Heart right ventricle (tissue), 16 donors: Measurements from ENCODE around the gene CYFIP1. TPM values are rescaled to one million over a fixed set of nuclear protein-coding genes. Genes with fewer than 3 reads are reported as not detected.

ENCODE experiments used
- ATAC-seq, 8 donors: fragments of 200-7000 bp; cut with Tn5 transposase; one replicate each; pipeline ENCODE4 v1.9.1; 2020; ENCODE audit warnings: mild to moderate bottlenecking in 8 of 8, moderate library complexity in 8 of 8, moderate number of reproducible peaks in 1 of 8
- DNase-seq, 2 donors: peaks; one replicate each; pipeline ENCODE4 v3.0.0-alpha.2; 2020
- H3K27ac ChIP-seq, 10 donors: fragments of 200-600 bp; sonication (generic) in 2 of 10; one replicate each; pipeline versions ENCODE4 v1.5.0 to v1.8.0; 2020 to 2022; ENCODE audit warnings: mild to moderate bottlenecking in 3 of 10
- H3K27me3 ChIP-seq, 7 donors: fragments of 200-600 bp; one replicate each; pipeline ENCODE4 v1.8.0; 2021 to 2022; ENCODE audit warnings: mild to moderate bottlenecking in 2 of 7
- H3K36me3 ChIP-seq, 9 donors: fragments of 200-600 bp; sonication (generic) in 1 of 9; one replicate each; pipeline versions ENCODE4 v1.5.0 to v1.8.0; 2020 to 2022; ENCODE audit warnings: mild to moderate bottlenecking in 2 of 9
- H3K4me1 ChIP-seq, 9 donors: fragments of 200-600 bp; sonication (generic) in 1 of 9; one replicate each; pipeline versions ENCODE4 v1.5.0 to v1.8.0; 2020 to 2022; ENCODE audit warnings: mild to moderate bottlenecking in 4 of 9
- H3K4me3 ChIP-seq, 10 donors: fragments of 200-600 bp; sonication (generic) in 2 of 10; one replicate each; pipeline versions ENCODE4 v1.5.0 to v1.8.0; 2020 to 2022; ENCODE audit warnings: mild to moderate bottlenecking in 7 of 10, moderate library complexity in 2 of 10
- H3K9me3 ChIP-seq, 11 donors: fragments of 200-600 bp in 10 of 11; sonication (generic) in 2 of 11; one replicate each; pipeline versions ENCODE4 v1.5.0 to v1.8.0; 2013 to 2022; ENCODE audit warnings: mild to moderate bottlenecking in 2 of 11, control low read depth in 1 of 11, moderate library complexity in 1 of 11
- CTCF ChIP-seq, 9 donors: fragments of 200-600 bp; sonication (generic) in 2 of 9; IDR thresholded peaks; one replicate each; pipeline versions ENCODE4 v1.5.0 to v1.8.0; 2021 to 2022; ENCODE audit warnings: antibody characterized with exemption in 9 of 9, mild to moderate bottlenecking in 5 of 9, moderate library complexity in 1 of 9
- WGBS, 2 donors: extraction: QIAGEN DNeasy Blood & Tissue Kit; methylation state at CpG; one replicate each; pipeline ENCODE4 v1.1.7; 2013; ENCODE audit warnings: inconsistent platforms in 1 of 2; 5-methylcytosine and 5-hydroxymethylcytosine counted together
- intact Hi-C, 10 donors: fragments of 100-400 bp; cut with DNase I; formaldehyde crosslinking; loops; one replicate each; pipeline versions ENCODE4 v1.11.1 to v1.14.2; 2022
- polyA plus RNA-seq, 2 donors: library from polyadenylated mRNA; stranded (reverse); fragments of 200-250 nt; gene quantifications; one replicate each; pipeline ENCODE4 v1.2.3, GENCODE V29; 2013
- total RNA-seq, 10 donors: library from RNA; stranded (reverse); fragmentation: NEBNext Ultra II Directional in 3 of 10; extraction: Animal tissue kit (Norgen Biotek cat#: 25700) in 3 of 10; gene quantifications; one replicate each; pipeline versions ENCODE4 v1.2.1 to v1.2.4, GENCODE V29; 2021 to 2023
- donor health status: Arrhythmogenic right ventricular cardiomyopathy.
- donor health status: ischemic (EF 13 %, LVEDD 7.1; RV severe dilation, severe dysfunction).
- donor health status: healthy with polysubstance abuse.
- donor health status: DM: no; HTN: yes; CAD: no.
- donor health status: DM: no; HTN: no; CAD: no.
- donor health status: ischemic (EF 25% LVEDD 6.9; RV normal size, moderate dysfunction).
- donor health status: ischemic (EF 25% LVEDD 5.7; RV mildly dilated, moderate dysfunction).
- donor health status: healthy.
- donor health status: DM: yes; HTN: yes; CAD: no.
- donor health status: Ischemic cardiomyopathy.
- donor health status: ischemic (EF 35%, LVEDD 5.7; RV mildly dilated, moderate dysfunction).
- donor health status: nonischemic (EF 11% LVEDD 7.7; RV severe dilation, severe dysfunction).
- donor health status: DM: yes; HTN: yes; CAD: no.
- donor health status: PGD.
- donor health status: ischemic (EF 29% LVEDD 5.4; RV normal size, mild dysfunction).
- donor health status: nonischemic (EF 23%, LVEDD 6.1; RV moderate dilation, normal function).

CYFIP1 gene
- total and polyA plus RNA-seq, 12 donors = 12.4 to 56.6 (median 27.1) TPM

DNA sequence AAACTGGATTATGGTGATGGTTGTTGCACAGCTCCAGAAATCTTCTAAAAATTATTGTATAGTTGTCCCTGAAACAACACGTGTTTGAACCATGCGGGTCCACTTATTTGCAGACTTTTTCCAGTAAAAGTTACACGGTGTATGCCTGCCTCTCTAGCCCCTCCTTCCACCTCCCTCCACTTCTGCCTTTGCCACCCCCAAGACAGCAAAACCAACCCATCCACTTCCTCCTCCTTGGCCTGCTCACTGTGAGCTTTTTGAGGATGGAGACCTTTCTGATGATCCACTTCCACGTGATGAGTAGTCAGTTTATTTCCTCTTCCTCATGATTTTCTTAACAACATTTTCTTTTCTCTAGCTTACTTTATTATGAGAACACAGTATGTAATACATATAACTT lies 5.4 kb downstream of the CYFIP1 start:
- H3K9me3 ChIP-seq = peaks cover 0 to 12% (median 0%) of the 10 kb centered on the region in 11 donors
- H3K4me1 ChIP-seq = peaks cover 3 to 55% (median 22%) of the 10 kb centered on the region in 9 donors
- no peak for TF ChIP-seq CTCF (IDR thresholded peaks at IDR 0.05)
- H3K27ac ChIP-seq = peak overlapping the region in 2 of 10 donors; percentile 15 to 59
- H3K36me3 ChIP-seq = peaks cover 0 to 5% (median 0%) of the 10 kb centered on the region in 9 donors
- ATAC-seq = peak in 3 of 8 donors; percentile 32 to 36 (median 35)
- DNase-seq = no peak
- no peak overlapping the region for H3K4me3 ChIP-seq
- peaks cover 0 to 6% (median 0%) of the 10 kb centered on the region in 7 donors for H3K27me3 ChIP-seq
- intact Hi-C loops = loop anchor here in 2 of 10 donors (5.0 to 10.0 kb wide), 2 partner anchors 47 to 60 kb away; no protein-coding TSS in a partner anchor
- 68 to 75% methylated on average over 4 of the region's 4 CpGs for WGBS, 2 donors

DNA sequence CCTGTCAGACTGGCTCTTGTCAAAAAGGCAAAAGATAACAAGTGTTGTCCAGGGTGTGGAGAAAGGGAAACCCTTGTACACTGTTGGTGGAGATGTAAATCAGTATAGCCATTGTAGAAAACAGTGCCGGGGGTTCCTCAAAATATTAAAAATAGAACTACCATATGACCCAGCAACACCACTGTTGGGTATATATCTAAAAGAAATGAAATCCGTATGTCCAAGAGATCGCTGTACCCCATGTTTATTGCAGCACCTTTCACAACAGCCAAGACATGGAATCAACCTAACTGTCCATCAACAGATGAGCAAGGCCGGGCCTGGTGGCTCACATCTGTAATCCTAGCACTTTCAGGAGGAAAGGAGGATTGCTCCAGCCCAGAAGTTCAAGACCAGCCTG lies 6.2 kb downstream of the CYFIP1 start:
- intact Hi-C loops = loop anchor here in 1 of 10 donors (10.0 kb wide), 1 partner anchor 59 kb away; no protein-coding TSS in a partner anchor
- H3K4me1 ChIP-seq = peaks cover 3 to 57% (median 23%) of the 10 kb centered on the region in 9 donors
- H3K36me3 ChIP-seq = peaks cover 0 to 5% (median 0%) of the 10 kb centered on the region in 9 donors
- H3K27me3 ChIP-seq = peaks cover 0 to 2% (median 0%) of the 10 kb centered on the region in 7 donors
- H3K4me3 ChIP-seq = no peak overlapping the region
- no peak for DNase-seq
- peaks cover 0 to 19% (median 0%) of the 10 kb centered on the region in 11 donors for H3K9me3 ChIP-seq
- peak overlapping the region in 1 of 10 donors; percentile 12 for H3K27ac ChIP-seq
- ATAC-seq = no peak
- WGBS, 2 donors = 70 to 78% methylated on average over 4 of the region's 4 CpGs
- no peak for TF ChIP-seq CTCF (IDR thresholded peaks at IDR 0.05)

DNA sequence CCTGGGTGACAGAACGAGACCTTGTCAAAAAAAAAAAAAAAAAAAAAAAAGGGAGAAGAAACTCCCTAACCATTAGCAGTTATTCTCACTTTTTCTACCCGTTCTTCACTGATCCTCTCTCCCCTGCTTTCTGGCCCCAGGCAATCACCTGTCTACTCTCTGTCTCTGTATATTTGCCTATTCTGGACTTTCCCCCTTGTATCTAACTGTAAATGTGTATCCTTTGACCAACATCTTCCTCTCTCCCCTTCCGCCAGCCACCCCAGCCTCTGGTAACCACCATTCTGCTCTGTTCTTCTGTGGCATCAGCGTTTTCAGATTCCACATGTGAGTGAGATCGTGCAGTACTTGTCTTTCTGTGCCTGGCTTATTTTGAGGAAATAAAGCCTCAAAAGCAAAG lies 6.9 kb downstream of the CYFIP1 start:
- Histone ChIP-seq H3K9me3 (peaks cover 0 to 19% (median 0%) of the 10 kb centered on the region in 11 donors), H3K4me1 (peaks cover 0 to 57% (median 24%) of the 10 kb centered on the region in 9 donors), H3K4me3 (no peak overlapping the region), H3K36me3 (peaks cover 0 to 5% (median 0%) of the 10 kb centered on the region in 9 donors), H3K27me3 (no peaks in the 10 kb centered on the region), H3K27ac (peak overlapping the region in 1 of 10 donors; percentile 12)
- TF ChIP-seq CTCF (IDR thresholded peaks at IDR 0.05) = no peak
- WGBS, 2 donors = 75 to 79% methylated on average over 5 of the region's 5 CpGs
- intact Hi-C loops = loop anchor here in 1 of 10 donors (10.0 kb wide), 1 partner anchor 58 kb away; no protein-coding TSS in a partner anchor
- no peak for DNase-seq
- ATAC-seq = peak in 3 of 8 donors; percentile 28 to 63 (median 51)

DNA sequence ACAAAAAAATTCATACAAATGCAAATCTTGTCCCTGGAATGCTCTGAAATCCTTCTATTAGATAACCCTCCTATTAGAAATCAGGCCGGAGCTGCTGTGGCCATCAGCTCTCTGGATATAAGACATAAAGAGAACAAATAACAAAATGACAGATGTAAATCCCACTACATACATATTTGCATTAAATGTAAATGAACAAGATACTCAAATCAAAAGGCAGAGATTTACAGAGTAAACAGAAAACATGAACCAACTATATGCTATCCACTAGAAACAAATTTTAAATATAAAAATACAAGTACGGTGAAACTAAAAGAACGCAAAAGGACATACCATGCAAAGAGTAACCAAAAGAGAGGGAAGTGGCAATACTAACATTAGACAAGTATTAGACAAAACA lies 10.7 kb downstream of the CYFIP1 start:
- 96 to 98% methylated on average over 3 of the region's 3 CpGs for WGBS, 2 donors
- Histone ChIP-seq H3K4me1 (peaks cover 2 to 52% (median 36%) of the 10 kb centered on the region in 9 donors), H3K4me3 (no peak overlapping the region), H3K27me3 (no peaks in the 10 kb centered on the region), H3K27ac (no peak overlapping the region), H3K36me3 (peaks cover 0 to 10% (median 0%) of the 10 kb centered on the region in 9 donors), H3K9me3 (peaks cover 0 to 19% (median 0%) of the 10 kb centered on the region in 11 donors)
- intact Hi-C loops = loop anchor here in 1 of 10 donors (10.0 kb wide), 1 partner anchor 55 kb away; no protein-coding TSS in a partner anchor
- ATAC-seq (no peak), DNase-seq (no peak)
- no peak for TF ChIP-seq CTCF (IDR thresholded peaks at IDR 0.05)
